Keratinocyte (primary cell): ENCODE results near the gene GPR173. TPM values are rescaled to one million over a fixed set of nuclear protein-coding genes. Genes with fewer than 3 reads are reported as not detected.

Experiments used
- DNase-seq: peaks from one replicate; pipeline ENCODE4 v3.0.0-alpha.2; 2011; ENCODE audit warnings: low read depth, missing footprints, low spot score
- FAIRE-seq: peaks from 2 replicates; lab custom pipeline; 2011; peaks lifted over from hg19 to GRCh38; lab: Jason Lieb, UNC
- H2AFZ ChIP-seq: 2 replicates; pipeline ENCODE4 v1.6.0; 2012; ENCODE audit warnings: low read length, control low read depth, inconsistent platforms; ENCODE audit not compliant: control insufficient read depth
- H3K27ac ChIP-seq: 2 replicates; pipeline ENCODE4 v1.5.1; 2011; ENCODE audit warnings: low read length; ENCODE audit not compliant: control insufficient read depth, insufficient read depth
- H3K27me3 ChIP-seq: 3 replicates; pipeline ENCODE4 v1.6.0; 2011; ENCODE audit warnings: low read length; ENCODE audit not compliant: control insufficient read depth, insufficient read depth; ENCODE audit errors: extremely low read depth
- H3K36me3 ChIP-seq, 2 experiments: 2 replicates in 1 of 2; 3 replicates in 1 of 2; pipeline ENCODE4 v1.5.1; 2011; ENCODE audit warnings: low read length in 2 of 2, mild to moderate bottlenecking in 1 of 2; ENCODE audit not compliant: control insufficient read depth in 2 of 2, insufficient read depth in 2 of 2; ENCODE audit errors: extremely low read depth in 1 of 2
- H3K4me1 ChIP-seq: 3 replicates; pipeline ENCODE4 v1.5.1; 2011; ENCODE audit warnings: low read length; ENCODE audit not compliant: control insufficient read depth, insufficient read depth; ENCODE audit errors: extremely low read depth
- H3K4me2 ChIP-seq: 3 replicates; pipeline ENCODE4 v1.6.0; 2011; ENCODE audit warnings: low read depth, low read length; ENCODE audit not compliant: control insufficient read depth, insufficient read depth; ENCODE audit errors: extremely low read depth
- H3K4me3 ChIP-seq, 3 experiments: fragments of 200-600 bp in 1 of 3; sonication (generic) in 1 of 3; 2 replicates in 2 of 3; 3 replicates in 1 of 3; pipeline ENCODE4 v1.5.1; 2011 to 2016; ENCODE audit warnings: low read length in 3 of 3, mild to moderate bottlenecking in 3 of 3, control low read depth in 2 of 3, inconsistent platforms in 1 of 3, low read depth in 1 of 3, mixed read lengths in 1 of 3, mixed run types in 1 of 3, moderate library complexity in 1 of 3; ENCODE audit not compliant: control insufficient read depth in 2 of 3, insufficient read depth in 2 of 3; ENCODE audit errors: extremely low read depth in 1 of 3
- H3K79me2 ChIP-seq: 2 replicates; pipeline ENCODE4 v1.6.0; 2012; ENCODE audit warnings: low read length; ENCODE audit not compliant: control insufficient read depth, insufficient read depth
- H3K9ac ChIP-seq: 3 replicates; pipeline ENCODE4 v1.6.0; 2011; ENCODE audit warnings: low read length; ENCODE audit not compliant: control insufficient read depth, insufficient read depth; ENCODE audit errors: extremely low read depth
- H3K9me1 ChIP-seq: 3 replicates; pipeline ENCODE4 v1.6.0; 2011; ENCODE audit warnings: low read length; ENCODE audit not compliant: control insufficient read depth, insufficient read depth; ENCODE audit errors: extremely low read depth
- H3K9me3 ChIP-seq: 2 replicates; pipeline ENCODE4 v1.5.1; 2012; ENCODE audit warnings: low read depth, low read length; ENCODE audit not compliant: control insufficient read depth
- H4K20me1 ChIP-seq: 3 replicates; pipeline ENCODE4 v1.6.0; 2011; ENCODE audit warnings: low read length; ENCODE audit not compliant: control insufficient read depth, insufficient read depth; ENCODE audit errors: extremely low read depth
- CTCF ChIP-seq, 3 experiments: IDR thresholded peaks in 1 of 3; conservative IDR thresholded peaks in 1 of 3; optimal IDR thresholded peaks in 1 of 3; 2 replicates in 2 of 3; 3 replicates in 1 of 3; pipeline versions ENCODE3 to v1.5.1; 2011; ENCODE audit warnings: low read length in 3 of 3, mild to moderate bottlenecking in 3 of 3, moderate library complexity in 2 of 3, control low read depth in 1 of 3, inconsistent platforms in 1 of 3; ENCODE audit not compliant: insufficient read depth in 2 of 3; ENCODE audit errors: extremely low read depth in 1 of 3
- EZH2 ChIP-seq: IDR thresholded peaks from one replicate; pipeline ENCODE4 v1.6.1; 2012; ENCODE audit warnings: inconsistent platforms, mild to moderate bottlenecking, low read length, moderate library complexity
- dilution Hi-C: fragments of 300-500 bp; cut with MboI; formaldehyde crosslinking; loops from one replicate; pipeline ENCODE4 v1.7.0; 2020; ENCODE audit warnings: low sequenced_read_pairs; ENCODE audit not compliant: extremely low pct_ligation_motif_present
- polyA plus RNA-seq, 5 experiments: library from polyadenylated mRNA; depleted of rRNA in 3 of 5; stranded (reverse) in 3 of 5; stranded (forward) in 1 of 5; unstranded in 1 of 5; fragments of >200 nt; gene quantifications; 1 replicate in 1 of 5; 2 replicates in 3 of 5; 3 replicates in 1 of 5; pipeline versions ENCODE4 v1.2.1 to v1.2.3, GENCODE V29; 2011 to 2012; ENCODE audit warnings: missing spikeins in 2 of 5, low read depth in 1 of 5, low replicate concordance in 1 of 5

GPR173 gene
- polyA plus RNA-seq, 1 donor (not counting 4 experiments of a cell fraction or from before 2014, with no cell fraction given): 0.08 TPM

GRCh38 chrX:53013291-53013690 is 35.3 kb upstream of the GPR173 start:
- no peak for TF ChIP-seq CTCF (optimal IDR thresholded peaks at IDR 0.05 in 1 of 3, IDR thresholded peaks at IDR 0.05 in 1 of 3, conservative IDR thresholded peaks at IDR 0.05 in 1 of 3; ENCODE audit: extremely low read depth in 1 of 3, insufficient read depth in 2 of 3, low read length in 3 of 3)
- no peak for TF ChIP-seq EZH2
- no peak for FAIRE-seq
- no peak overlapping the region for H3K27ac ChIP-seq

GRCh38 chrX:53018627-53019026 is 30.0 kb upstream of the GPR173 start:
- TF ChIP-seq CTCF (optimal IDR thresholded peaks at IDR 0.05 in 1 of 3, IDR thresholded peaks at IDR 0.05 in 1 of 3, conservative IDR thresholded peaks at IDR 0.05 in 1 of 3; ENCODE audit: extremely low read depth in 1 of 3, insufficient read depth in 2 of 3, low read length in 3 of 3) (no peak), EZH2 (no peak)
- FAIRE-seq (no peak), DNase-seq (no peak)
- Histone ChIP-seq H3K9ac (no peak overlapping the region), H2AFZ (no peak overlapping the region), H3K9me3 (no peaks in the 10 kb centered on the region), H3K4me3 (no peak overlapping the region), H3K36me3 (no peaks in the 10 kb centered on the region), H3K27me3 (no peaks in the 10 kb centered on the region), H3K27ac (no peak overlapping the region), H3K4me1 (no peaks in the 10 kb centered on the region), H4K20me1 (no peaks in the 10 kb centered on the region), H3K79me2 (no peaks in the 10 kb centered on the region), H3K9me1 (no peaks in the 10 kb centered on the region), H3K4me2 (no peak overlapping the region)
- dilution Hi-C loops: no loop called here

More at GRCh38 chrX:53013291-53013690, 35.3 kb upstream of the GPR173 start:
- no peaks in the 10 kb centered on the region for H3K36me3 ChIP-seq
- H3K27me3 ChIP-seq: no peaks in the 10 kb centered on the region
- dilution Hi-C loops: no loop called here
- no peak overlapping the region for H3K4me2 ChIP-seq
- no peak overlapping the region for H3K9ac ChIP-seq
- no peak overlapping the region for H2AFZ ChIP-seq
- no peaks in the 10 kb centered on the region for H4K20me1 ChIP-seq
- H3K4me1 ChIP-seq: no peaks in the 10 kb centered on the region
- no peak overlapping the region for H3K4me3 ChIP-seq
- H3K9me1 ChIP-seq: no peaks in the 10 kb centered on the region
- no peaks in the 10 kb centered on the region for H3K79me2 ChIP-seq
- H3K9me3 ChIP-seq: no peaks in the 10 kb centered on the region
- DNase-seq: no peak
